HG03159 (cell line): Measurements from ENCODE around the gene CLCN3.
"Not testable (repeated sequence)": the region's sequence is repeated elsewhere in the genome, so short reads cannot be mapped to it uniquely, and the experiment has no call there.

Experiments used
- ATAC-seq: cut with Tn5 transposase; IDR thresholded peaks from one replicate; pipeline ENCODE4 v1.9.1; 2021; ENCODE audit warnings: mild to moderate bottlenecking, moderate library complexity; ENCODE audit not compliant: unreplicated experiment

CLCN3 gene

GRCh38 chr4:169652535-169652934 is 32.2 kb downstream of the CLCN3 start:
- no peak for ATAC-seq

- ATAC-seq: no peak
Observed at GRCh38 chr4:169655401-169655800, 35.0 kb downstream of the CLCN3 start.

GRCh38 chr4:169657470-169658107 is 37.2 kb downstream of the CLCN3 start:
- ATAC-seq: no peak

GRCh38 chr4:169658196-169658595 is 37.8 kb downstream of the CLCN3 start:
- ATAC-seq: no peak

- ATAC-seq: no peak
Observed at GRCh38 chr4:169658975-169659715, 38.8 kb downstream of the CLCN3 start.

GRCh38 chr4:169659716-169660670 is 39.6 kb downstream of the CLCN3 start:
- peak; percentile 98 for ATAC-seq

- ATAC-seq: no peak
Observed at GRCh38 chr4:169660929-169661328, 40.6 kb downstream of the CLCN3 start.

- no peak for ATAC-seq
Observed at GRCh38 chr4:169661761-169662160, 41.4 kb downstream of the CLCN3 start.

GRCh38 chr4:169662206-169662605 is 41.8 kb downstream of the CLCN3 start:
- no peak for ATAC-seq

GRCh38 chr4:169663402-169663801 is 43.0 kb downstream of the CLCN3 start:
- ATAC-seq: no peak

GRCh38 chr4:169663831-169664230 is 43.5 kb downstream of the CLCN3 start:
- ATAC-seq: no peak

GRCh38 chr4:169664615-169665014 is 44.2 kb downstream of the CLCN3 start:
- no peak for ATAC-seq

- no peak for ATAC-seq
Observed at GRCh38 chr4:169665046-169665737, 44.8 kb downstream of the CLCN3 start.

GRCh38 chr4:169668069-169668721 is 47.8 kb downstream of the CLCN3 start:
- no peak for ATAC-seq

GRCh38 chr4:169675825-169676224 is 55.4 kb downstream of the CLCN3 start:
- ATAC-seq: peak; percentile 86

- ATAC-seq: no peak
Observed at GRCh38 chr4:169677150-169677748, 56.9 kb downstream of the CLCN3 start.

GRCh38 chr4:169678486-169678885 is 58.1 kb downstream of the CLCN3 start:
- ATAC-seq: not testable (repeated sequence)

- ATAC-seq: not testable (repeated sequence)
Observed at GRCh38 chr4:169678951-169679591, 58.7 kb downstream of the CLCN3 start.

GRCh38 chr4:169682372-169683047 is 62.1 kb downstream of the CLCN3 start:
- ATAC-seq: no peak
